ENCODE data around the gene ZMAT5.

ZMAT5 gene

GRCh38 chr22:29751669-29752068, 15.1 kb downstream of the ZMAT5 start:
- DNase-seq = no peak

DNA sequence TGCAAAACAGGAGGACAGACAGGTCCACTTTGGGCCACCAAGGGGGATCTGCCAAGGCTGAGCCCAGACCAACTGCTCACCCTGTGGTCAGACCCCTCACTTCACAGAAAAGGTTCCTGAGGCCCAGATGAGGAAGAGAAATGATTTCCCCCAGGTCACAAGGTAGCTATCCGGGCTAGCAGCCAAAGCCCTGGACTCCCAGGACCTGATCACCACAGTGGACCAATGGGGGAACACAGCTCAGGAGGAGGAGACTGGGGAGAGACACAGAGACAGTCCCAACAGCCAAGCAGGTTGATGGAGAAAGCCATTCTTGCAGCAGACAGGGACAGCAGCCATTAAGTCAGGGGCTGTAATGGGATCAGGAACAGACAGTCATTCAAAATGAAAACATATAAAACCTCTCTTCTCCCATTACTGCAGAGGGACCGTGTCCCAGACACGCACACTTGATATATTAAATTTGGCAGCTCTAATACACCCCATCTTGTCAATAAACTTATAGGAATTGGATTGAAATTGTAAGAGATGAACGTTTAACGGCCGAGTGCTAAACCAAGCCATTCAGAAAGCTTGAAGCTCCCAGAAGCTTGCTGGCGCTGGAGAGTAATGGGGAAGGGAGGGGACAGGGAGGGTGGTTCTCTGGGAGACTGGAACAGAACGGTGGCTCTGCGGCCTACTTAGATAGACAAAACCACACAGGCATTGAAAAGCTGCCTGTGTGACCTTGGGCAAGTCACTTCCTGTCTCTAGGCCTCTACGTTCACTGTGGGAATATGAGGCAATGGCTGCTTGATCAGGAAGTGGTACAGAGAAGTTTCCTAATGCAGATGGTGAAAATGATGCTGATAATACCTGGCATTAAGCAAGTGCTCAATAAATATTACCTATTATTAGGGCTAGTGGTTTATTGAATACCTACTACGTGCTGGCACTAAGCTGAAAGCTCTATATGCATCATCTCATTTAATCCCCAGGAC, 16.0 kb downstream of the ZMAT5 start:
- peak; percentile 23 for DNase-seq

DNA sequence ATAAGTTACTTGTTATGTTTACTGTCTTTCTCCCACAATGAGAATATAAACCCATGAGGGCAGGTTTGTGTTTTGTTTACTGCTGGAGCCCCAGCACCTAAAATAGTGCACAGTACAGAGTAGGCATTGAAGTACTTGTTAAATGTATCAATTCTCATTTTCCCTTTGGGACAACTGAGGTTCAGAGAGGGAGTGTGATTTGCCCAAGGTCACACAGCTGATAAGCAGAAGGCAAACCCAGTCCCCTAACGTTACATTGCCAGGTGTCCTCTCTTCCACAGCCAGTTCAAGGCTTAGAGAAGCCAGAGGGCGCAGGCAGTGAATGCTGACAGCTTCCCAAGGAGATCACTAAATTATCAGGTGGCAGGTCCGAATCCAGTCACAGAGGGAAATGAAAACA, 16.8 kb downstream of the ZMAT5 start:
- no peak for DNase-seq

DNA sequence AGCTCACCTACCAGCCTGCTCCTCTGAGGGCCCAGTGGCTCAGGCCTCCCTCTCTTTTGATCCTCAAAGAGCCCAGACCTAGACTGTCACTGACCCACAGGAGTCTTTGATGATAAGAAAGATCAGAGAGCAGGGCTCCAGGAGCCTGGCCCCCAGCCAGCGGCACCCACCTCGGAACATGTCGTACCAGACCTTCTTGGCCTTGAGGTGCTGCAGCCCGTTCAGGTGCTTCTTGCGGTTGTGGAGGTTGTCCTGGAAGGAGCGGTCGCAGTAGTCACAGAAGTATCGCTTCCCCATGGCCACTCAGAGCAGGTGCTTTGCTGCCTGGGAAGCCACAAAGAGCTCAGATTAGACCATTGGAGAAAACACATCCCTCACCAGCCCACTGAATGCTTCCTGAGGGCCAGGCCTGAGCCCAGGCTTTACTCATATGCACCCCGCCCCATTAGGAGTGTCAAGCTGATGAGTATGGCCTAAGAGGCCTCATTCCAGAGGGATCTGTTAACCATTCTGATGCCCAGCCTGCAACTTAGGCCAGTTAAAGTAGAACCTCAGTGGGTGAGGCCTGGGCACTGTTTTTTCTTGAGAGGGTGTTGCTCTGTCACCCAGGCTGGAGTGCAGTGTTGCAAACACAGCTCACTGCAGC, 18.4 kb downstream of the ZMAT5 start:
- DNase-seq = no peak

DNA sequence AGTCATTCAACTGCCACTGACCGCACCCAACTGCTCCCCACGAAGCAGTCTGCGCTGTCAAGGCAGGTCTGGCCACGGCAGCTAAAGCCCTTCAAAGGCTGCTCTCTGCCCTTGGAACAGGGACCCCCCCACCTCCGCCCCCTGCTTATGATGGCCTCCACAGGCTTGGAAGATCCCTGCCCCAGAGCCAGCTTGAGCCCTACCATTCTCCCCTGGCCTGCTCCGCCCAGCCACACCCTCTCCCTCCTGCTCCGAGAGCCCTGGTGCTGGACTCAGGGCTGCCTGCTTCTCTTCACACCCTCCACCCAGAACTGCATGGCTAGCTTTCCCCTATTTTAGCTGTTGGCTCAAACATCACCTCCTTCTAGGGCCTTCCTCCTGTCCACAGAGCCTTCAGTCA, 19.0 kb downstream of the ZMAT5 start:
- DNase-seq = no peak

- DNase-seq = no peak
These were observed 21.9 kb downstream of the ZMAT5 start for GRCh38 chr22:29744902-29745301.

DNA sequence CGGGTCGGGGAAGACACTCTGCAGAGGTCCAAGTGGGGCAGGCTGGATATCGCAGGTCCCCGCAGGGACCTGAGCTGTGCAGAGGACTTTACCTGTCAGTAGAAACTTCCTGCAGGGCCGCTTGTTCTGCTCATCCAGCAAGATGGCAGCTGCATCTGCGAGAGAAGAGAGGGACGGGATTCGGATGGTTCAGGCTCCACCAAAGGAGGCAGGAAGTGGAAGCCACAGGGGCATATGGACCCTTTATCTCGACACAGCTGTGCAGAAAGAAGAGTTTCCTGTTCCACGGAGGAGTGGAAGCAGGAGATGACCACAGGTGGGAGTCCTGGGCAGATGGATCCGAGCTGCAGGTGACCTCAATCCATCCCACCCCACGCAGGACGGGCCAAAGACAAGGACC, 24.5 kb downstream of the ZMAT5 start:
- DNase-seq = no peak

DNA sequence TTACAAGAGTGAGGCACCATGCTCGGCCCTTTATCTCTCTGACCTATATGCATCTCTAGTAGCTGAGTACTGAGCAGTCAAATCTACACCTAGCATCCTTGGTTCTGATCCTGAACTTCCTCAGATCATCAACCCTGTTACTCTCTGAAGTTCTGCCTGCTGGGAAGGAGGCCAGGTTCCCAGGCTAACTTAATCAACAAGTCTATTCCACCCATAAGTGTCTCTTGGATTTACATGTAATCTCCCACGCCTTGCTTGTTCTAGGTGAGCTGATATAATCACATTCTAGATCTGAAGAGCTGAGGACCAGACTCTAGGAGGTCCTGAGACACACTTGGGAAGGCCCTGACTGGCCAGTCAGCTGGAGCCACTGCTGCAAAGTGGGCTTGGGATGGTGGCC, 24.9 kb downstream of the ZMAT5 start:
- no peak for DNase-seq

- no peak for DNase-seq
These were observed 26.6 kb downstream of the ZMAT5 start for GRCh38 chr22:29740216-29740615.

DNA sequence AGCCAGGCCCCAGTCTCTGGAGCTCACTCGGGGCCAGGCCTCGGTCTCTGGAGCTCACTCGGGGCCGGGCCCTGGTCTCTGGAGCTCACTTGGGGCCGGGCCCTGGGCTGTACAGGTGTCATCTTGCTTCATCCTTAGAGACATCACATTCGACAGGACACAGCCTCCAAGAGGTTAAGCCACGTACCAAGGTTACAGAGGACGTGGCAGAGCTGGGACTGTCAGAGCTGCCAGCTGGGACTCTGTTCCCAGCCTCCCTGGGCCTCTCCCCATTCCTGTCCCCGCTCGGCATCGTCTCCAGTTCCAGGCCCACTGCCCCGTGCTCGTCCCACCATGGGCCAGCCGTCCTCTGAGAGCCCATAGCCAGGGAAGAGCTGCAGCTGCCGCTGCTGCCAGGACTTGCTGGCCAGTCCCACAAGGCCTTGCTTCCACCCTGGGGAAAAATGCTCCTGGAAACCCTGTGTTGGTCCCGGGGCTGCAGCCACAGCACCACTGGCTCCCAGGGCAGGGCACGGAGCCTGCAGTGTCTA, 27.4 kb downstream of the ZMAT5 start:
- DNase-seq = no peak

GRCh38 chr22:29738118-29738815, 28.5 kb downstream of the ZMAT5 start:
- no peak for DNase-seq

DNA sequence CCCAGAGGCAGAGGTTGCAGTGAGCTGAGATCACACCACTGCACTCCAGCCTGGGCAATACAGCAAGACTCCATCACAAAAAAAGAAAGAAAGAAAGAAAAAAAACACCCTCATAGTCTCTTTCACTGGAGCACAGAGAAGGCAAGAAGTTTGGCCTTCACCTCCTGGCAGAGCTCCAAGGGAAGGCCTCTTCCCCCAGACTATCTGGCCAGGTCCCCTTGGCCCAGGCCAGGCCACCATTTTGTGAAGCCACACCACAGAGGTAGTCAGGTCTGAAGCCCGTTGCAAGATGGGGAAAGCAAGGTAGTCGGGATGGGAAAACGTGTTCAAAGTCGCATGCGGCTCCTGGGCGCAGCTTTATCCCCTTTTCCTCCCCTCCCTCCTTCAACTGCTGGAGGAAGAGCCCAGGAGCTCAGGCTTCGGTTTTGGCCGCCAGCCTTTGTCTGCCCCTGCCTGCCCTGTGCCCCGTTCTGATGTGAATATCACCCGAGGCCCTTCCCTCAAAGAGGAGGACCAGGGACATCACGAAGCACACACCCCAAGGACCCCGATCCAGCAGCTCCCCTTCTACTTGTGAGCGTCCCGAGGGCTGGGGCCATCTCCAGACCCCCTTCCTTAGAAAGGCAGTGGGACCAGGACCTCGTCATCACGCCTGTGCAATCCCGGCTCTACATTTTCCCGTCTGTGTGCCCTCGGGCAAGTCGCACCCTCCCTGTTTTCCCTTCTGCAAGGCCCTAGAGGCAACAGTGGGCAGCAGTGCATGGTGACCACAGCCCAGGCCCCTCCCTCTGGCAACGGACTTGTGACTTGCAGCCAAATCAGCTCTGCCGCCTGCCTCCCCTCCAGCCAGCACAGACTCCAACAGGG, 29.3 kb downstream of the ZMAT5 start:
- DNase-seq = no peak

DNA sequence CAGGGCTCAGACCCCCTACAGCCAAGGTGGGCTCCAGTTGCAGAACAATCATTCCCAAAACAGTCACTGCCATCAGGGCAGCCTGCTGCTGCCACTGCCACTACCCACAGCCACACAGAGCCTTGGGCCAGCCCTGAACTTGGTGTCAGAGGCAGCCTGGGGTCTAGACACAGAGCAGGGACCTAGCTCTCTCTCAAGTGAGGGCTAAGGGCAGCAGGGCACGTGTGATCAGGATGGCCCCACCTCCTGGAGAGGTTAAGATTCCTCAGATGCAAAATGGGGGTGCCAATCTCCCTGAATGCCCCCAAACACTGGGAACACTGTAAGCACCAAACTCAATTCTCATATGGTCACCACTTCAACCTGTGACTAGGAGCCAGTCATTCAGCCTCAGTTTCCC, 31.4 kb downstream of the ZMAT5 start:
- DNase-seq = no peak

GRCh38 chr22:29734838-29735237, 32.0 kb downstream of the ZMAT5 start:
- DNase-seq = no peak

- DNase-seq = no peak
These were observed 32.4 kb downstream of the ZMAT5 start for GRCh38 chr22:29734406-29734805.

DNA sequence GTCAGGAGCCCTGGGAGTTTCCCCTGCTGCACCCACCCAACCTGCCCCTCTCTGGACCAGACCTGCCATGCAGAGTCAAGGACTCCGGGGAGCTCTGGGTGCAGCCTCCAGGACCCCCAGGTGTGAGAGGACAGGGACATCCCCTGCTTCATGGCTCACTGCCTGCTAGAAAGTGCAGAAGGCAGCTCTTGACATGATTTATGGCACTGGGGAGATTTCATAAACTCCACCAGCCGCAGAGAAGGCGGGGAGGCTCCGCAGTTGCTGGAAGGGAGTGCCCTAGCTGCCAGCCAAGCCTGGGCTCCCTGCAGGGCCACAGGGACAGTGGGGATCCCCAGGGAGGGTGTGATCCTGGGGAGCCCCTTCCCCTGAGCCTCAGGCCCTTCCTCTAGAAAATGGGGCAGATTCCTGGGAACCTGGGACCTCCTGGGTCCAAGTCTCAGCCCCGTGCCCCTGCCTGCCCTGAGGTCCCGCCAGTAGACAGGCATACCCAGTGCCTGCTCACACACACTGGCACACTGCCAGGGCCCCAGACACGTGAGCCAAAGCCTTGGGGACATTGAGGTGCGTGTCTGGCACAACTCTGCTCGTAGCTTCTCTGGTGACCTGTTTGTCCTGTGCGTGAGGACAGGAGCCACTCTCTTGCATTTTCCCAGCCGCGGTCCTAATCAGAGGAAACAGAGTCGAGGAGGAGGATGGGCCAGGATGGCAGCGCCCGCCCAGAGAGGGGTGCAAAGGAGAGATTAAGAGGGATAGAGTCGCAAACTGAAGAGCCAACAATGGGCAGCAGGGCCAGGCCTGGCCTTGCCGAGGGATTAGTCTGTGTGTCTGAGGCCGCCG, 33.2 kb downstream of the ZMAT5 start:
- no peak for DNase-seq

- DNase-seq = no peak
These were observed 33.9 kb downstream of the ZMAT5 start for GRCh38 chr22:29732883-29733282.

DNA sequence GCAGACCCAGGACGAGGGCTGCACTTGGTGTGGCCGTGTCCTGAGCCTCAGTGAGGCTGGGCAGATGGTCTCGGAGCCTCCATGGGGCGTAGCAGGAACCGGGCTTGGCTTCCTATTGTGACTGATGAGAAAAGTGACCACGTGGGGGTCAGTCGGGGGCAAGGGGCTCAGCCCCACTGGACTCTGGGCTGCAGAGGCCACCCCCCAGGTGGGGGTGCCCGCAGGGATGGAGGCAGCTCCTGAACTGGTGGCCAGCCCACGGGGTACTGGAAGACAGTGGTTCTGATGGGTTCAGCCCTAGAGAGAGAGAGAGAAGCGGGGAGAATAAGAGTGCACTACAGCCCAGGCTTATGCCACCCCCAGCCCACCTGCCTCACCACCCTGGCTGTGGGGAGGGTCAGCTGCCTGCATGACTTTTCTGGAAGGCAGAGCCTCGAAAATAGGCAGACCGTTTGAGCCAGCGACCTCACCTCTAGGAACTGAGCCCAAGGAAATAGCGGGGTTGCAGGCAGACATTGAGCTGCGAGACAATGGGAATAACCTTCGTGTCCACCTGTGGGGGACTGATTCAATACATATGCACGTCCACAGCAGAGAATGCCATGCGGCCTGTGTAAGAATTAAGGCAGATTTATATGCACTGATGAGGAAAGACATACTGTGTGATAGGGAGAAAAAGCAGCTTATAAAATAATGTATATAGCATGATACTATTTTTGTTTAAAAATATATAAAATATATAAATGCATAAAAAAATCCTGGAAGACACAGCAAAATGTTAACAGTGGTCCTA, 35.6 kb downstream of the ZMAT5 start:
- no peak for DNase-seq

- DNase-seq = no peak
These were observed 37.6 kb downstream of the ZMAT5 start for GRCh38 chr22:29729161-29729560.

- peak; percentile 34 for DNase-seq
These were observed 39.7 kb downstream of the ZMAT5 start for GRCh38 chr22:29727131-29727523.
